Measurements from ENCODE around the gene TMEM143.

DNA sequence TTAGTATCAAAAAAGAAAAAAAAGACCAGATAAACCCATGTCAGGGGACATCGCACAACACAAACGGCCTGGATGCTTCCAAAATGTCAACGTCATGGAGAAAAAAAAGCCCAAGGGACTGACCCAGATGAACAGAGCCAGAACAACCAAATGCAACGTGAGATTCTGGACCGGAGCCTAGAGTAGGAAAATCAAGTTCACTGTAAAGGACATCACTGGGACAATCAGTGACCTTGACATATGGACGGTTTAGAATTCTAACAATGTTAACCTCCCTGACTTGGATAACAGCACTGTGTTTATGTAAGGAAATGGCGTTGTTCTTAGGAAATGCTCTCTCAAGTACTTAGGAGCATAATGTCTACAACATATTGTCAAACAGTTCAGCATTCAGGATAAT lies 53.5 kb downstream of the TMEM143 start:
- TF ChIP-seq POLR2A (IDR thresholded peaks at IDR 0.05), result no peak
- no peak for TF ChIP-seq CTCF (IDR thresholded peaks at IDR 0.05)
